Measurements from ENCODE around the gene NIM1K. TPM values are rescaled to one million over a fixed set of nuclear protein-coding genes. Genes with fewer than 3 reads are reported as not detected.

The NIM1K gene
- total RNA-seq, result under 0.01 and 0.09 TPM in 2 replicates

GRCh38 chr5:43191740-43192557, at the start of gene NIM1K:
NIM1K (plus strand) TSS chr5:43192225; CDS start chr5:43245776, 53,551 bp downstream.

DNA sequence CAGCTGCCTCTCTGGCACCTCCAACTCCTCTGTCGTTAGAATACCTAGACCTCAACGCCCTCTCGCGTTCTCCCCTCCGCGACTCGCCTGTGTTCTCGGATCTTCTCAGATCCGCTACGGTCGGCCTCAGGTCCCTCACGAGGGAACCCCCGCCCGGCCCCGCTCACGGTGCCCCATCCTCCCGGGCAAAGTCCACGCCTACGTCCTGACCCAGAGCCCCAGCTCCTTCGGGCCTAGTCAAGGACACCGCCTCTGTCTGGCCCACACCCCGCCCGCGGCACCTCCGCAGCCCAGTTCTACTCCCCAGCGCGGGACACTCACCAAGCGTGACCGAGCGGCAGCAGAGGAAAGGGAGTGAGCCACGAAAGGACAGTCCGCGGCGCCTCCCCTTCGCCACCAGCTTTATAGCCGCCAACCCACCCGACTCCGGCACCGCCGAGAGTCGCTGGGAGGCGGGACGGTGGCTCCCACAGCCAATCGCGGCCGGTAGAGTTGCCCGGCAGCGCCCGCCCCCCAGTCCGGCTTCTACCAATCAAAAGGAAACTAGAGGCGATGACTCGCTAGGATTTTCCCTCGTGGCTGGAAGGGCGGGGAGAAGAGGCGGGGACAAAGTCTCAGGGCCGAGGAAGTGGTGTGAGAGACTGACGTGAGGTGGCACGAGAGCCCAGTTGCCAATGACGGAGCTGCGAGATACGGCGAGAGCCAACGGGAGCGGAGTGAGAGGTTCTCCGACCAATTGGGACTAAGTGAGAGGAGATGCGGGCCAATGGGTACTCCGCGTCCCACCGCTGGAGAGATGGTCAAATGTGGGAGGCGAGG, 121.2 kb downstream of the NIM1K start, which contains the start of gene HMGCS1:
Gene HMGCS1, minus strand, starts transcription at position 378 of the 819 bp plus-strand sequence. CDS start 14,447 bp downstream, outside the sequence.

Other genes starting within 250 kb of the NIM1K start
- gene ANXA2R, start 151.9 kb upstream of the NIM1K start, total RNA-seq, result 10.5 and 15.2 TPM in 2 replicates
- gene ZNF131, start 71.3 kb upstream of the NIM1K start, total RNA-seq, result 23.1 and 31.5 TPM in 2 replicates
- gene HMGCS1, start 121.2 kb downstream of the NIM1K start, total RNA-seq, result 30.9 and 31.2 TPM in 2 replicates
- 1.3 and 2.4 TPM in 2 replicates for gene CCL28, start 220.2 kb downstream of the NIM1K start, total RNA-seq

Measured in dermis lymphatic vessel endothelial cell (primary cell).